Peyer's patch (tissue), 4 donors: ENCODE measurements around the gene HDHD5.

Experiments used
- CTCF ChIP-seq, 6 experiments: fragments of 450-650 bp in 4 of 6; fragments of 200-600 bp in 2 of 6; sonication (generic) in 1 of 6; IDR thresholded peaks; one replicate each; pipeline ENCODE4 v1.5.1; 2017 to 2019; ENCODE audit warnings: antibody characterized with exemption in 6 of 6, mild to moderate bottlenecking in 3 of 6, moderate library complexity in 1 of 6
- POLR2A ChIP-seq, 2 donors: fragments of 450-650 bp; IDR thresholded peaks; one replicate each; pipeline ENCODE4 v1.5.1; 2017; ENCODE audit warnings: antibody characterized with exemption in 2 of 2, mild to moderate bottlenecking in 2 of 2, moderate library complexity in 2 of 2

- no peak for TF ChIP-seq CTCF (IDR thresholded peaks at IDR 0.05)
- TF ChIP-seq POLR2A (IDR thresholded peaks at IDR 0.05), result no peak
These were observed 62.0 kb downstream of the HDHD5 start for GRCh38 chr22:17097062-17097461.
